HG03280 (cell line): ENCODE data around the gene DENND1A.

Experiments used
- ATAC-seq: cut with Tn5 transposase; IDR thresholded peaks from one replicate; pipeline ENCODE4 v1.9.1; 2021; ENCODE audit warnings: mild to moderate bottlenecking, moderate library complexity; ENCODE audit not compliant: unreplicated experiment

The DENND1A gene

DNA sequence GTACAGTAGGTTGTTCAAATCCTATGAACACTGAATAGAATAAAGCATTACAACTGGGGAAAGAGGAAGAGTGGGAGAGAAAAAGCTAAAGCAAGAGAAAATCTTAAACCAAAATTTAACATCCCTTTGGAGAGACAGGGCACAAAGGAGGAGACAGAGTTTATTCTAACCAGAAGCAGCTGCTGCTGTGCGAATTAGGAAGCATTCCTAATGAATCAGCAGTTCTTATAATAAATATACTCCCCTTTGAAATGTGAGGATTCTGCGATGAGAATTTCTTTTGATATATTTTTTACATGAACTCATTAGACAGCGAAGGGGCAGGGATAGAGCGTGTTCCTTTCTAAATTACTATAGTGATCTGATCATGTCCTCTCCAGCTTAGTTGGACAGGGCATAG, 233.4 kb downstream of the DENND1A start:
- ATAC-seq = no peak

DNA sequence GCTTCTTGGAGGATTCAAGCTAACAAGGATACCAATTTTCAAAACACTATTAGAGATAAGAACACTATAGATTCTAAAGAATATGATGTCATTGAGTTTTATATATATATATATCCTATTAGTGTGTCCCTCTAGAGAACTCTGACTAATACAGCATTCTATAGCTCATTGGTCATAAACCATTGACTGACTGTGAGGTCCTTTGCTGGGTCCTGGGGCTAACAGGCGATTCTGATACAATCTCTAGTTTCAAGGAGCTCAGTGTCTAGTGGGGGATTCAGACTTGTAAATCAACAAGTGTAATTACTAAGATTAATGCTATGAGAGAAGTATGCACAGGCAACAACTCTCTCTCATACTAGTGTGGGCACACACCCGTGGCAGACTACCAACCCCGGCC, 234.5 kb downstream of the DENND1A start:
- ATAC-seq = no peak

DNA sequence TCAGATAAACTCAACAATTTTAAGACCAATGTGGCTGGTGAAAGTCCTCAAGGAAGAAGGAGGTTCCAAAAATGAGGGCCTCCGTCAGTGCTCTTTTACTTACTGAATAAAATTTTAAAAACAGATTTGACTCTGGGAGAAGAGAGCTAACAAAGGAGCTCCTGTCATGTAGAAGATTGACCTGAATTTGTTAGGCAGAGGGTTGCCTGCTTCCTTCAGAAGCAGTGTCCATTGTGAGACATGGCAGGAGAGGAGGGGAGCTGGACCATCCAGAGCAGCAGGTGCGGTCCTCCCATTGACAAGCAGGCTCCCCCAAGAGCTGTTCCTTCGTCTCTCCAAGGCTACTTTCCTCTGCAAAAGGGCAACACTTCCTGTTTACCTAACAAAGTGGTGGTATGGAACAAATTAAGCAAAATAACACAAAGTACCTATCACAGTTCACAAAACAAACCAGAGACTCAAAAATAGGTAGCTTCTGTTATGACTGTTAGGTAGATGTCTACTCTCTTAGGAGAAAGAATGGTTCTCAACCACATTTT, 238.1 kb downstream of the DENND1A start:
- no peak for ATAC-seq

DNA sequence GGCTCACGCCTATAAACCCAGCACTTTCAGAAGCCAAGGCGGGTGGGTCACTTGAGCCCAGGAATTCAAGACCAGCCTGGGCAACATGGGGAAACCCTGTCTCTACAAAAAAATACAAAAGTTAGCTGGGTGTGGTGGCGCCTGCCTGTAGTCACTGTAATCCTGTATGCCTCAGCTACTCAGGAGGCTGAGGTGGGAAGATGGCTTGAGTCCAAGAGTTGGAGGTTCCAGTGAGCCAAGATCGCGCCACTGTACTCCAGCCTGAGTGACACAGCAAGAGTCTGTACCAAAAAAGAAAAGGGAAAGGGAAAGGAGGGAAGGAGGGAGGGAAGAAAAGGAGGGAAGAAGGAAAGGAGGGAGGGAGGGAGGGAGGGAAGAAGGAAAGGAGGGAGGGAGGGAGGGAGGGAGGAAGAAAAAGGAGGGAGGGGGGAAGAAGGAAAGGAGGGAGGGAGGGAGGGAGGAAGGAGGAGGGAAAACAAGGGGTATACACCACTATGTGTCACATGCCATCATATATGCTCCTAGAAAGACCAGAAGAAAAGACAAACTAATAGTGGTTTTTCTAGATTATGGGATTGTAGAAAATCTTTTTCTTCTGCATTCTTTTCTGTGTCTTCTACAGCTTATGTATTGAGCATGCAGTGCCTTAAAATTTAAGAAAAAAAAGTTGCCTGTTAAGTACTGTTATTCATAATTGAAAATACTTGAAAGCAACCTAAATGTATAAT, 240.1 kb downstream of the DENND1A start:
- no peak for ATAC-seq

DNA sequence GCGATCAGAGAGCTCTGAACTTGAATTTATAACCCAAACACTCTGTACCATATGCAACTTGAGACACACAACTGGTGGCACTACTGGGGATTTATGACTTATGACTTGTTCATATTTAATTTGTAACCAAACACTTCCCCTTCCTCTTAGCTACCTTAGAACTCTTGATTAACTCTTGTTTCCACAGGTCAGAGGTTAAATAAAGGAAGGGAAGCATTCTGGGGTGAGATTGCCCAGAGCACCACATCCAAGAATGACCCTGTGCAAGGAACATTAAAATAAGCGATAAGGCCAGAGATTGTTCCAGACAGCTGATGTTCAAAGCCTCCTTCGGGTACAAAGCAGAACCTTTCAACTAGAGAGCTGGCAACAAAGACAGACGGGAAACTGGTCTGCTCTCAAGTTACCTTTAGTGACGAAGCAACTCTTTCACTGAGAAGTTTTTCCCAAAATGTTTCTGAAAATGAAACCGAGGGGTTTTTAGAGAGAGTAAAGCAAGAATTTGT, 242.6 kb downstream of the DENND1A start:
- ATAC-seq = no peak

DNA sequence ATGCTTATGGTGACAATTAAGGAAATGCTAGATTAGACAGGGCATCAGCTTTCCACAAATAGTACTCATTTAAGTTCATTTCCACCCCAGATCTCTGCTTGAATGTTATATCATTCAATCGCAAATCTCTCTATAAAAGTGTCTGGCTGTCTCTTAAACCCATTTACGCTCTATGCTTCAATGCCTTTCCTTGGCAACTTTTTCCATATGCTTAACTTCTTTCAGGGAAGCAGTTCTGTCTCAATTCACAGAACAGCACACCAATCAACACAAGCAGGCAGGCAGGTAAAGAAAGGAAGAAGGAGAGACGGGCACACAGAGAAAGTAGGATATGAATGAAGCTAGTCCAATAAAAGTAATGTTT, 243.1 kb downstream of the DENND1A start:
- ATAC-seq = no peak

DNA sequence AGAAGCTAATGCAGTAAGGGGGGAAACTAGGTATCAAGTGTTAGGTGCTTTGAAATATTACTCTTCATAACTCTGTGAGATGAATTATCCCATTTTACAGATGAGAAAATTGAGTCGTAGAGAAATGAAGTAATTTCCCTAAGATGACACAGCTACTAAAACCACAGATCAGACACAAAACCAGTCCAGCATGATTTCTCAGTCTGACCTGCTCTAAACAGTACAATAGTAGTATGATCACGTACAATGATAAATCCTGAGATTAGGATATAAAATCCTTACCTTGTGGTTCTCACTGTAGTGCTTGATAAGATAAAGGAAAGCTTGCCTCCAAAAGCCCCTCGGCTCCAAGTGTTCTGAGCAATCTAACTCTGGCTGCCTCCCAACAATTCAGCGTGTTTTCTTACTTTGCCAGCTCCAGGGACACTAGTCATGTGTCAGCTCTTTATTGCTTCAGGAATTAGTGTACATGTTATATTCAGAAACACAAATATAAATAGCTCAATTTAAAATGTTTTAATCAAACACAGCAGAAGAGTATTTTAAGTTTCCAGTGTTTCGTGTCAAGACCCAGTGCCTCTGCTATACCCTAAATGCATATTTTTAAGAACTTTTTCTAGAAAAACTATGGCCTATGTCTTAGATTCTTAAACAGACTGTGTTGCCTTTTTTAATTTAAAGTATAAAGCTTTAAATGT, 243.6 kb downstream of the DENND1A start:
- ATAC-seq = no peak

DNA sequence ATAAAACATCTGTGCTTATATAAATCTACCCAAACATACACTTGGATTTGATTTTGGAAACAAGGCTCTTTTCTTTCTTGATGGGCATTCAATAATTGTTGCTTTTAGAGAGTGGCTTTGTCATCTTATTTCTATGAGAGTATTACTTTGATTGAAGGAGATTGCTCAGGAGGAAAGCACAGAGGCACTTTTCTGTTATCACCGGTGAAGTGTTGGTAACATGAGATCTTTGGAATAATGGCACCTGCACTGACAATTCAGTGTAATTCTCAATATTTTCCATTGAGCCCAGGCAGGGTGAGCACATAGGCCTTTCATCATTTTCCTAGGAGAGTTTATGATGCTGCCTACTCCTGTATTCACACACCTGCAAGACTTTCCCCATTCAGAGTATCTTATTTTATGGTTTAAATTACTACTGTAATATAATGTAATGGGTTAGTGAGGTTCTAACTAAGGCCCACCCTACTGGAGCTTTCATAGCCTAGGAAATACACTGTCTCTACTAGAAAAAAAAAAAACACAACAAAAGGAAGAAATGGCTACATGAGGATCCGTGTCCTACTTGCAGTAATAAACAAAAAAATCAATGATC, 244.3 kb downstream of the DENND1A start:
- no peak for ATAC-seq

DNA sequence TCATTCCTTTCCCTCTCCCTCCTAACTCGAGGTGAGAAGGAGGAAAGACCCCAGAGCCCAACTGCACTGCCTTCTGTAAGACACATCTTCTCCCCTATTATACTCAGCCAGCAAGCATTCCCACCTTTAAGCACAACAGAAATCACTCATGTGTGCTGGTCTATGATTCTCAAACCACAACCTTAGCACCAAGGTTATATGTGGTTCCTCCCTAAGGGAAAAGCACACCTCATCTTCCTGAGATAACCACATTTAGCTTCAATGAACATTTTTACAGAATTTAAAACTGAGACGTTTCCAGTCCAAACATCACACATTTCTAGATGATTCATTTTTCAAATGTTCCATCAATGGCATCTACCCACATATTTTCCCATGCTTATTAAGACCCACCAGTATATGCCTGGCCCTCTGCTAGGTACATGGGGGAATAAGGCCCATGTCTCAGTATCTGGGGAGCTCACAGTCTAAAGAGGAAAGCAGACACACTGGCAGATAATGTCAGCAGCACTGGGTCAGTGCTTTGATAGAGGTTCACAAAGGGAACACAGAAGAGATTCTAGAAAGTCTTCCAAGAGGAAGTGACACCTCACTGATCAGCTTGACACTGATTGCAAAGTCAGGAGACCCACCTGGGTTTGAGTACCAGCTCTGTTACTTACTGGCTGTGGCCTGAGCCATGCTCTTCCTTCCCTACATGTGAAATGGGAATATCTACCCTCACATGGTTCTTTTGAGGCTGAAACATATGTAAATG, 245.4 kb downstream of the DENND1A start:
- no peak for ATAC-seq

DNA sequence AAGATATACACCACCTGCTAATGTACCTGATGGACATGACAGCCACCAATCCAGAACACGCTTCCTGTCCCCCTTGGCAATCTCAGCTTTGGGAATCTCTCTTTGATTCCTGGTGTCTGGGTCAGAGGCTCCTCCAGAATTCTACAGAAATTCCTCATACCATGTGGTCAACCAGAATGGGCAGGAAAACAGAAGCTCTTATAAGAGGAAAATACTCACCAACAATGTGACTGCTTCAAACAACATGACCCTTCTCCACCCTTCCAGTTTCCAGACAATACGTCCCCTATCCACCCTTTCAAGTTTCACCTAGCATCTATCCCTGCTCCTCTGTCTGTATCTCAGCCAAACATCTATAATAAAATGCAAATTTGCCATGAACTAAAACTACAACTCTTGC, 247.2 kb downstream of the DENND1A start:
- no peak for ATAC-seq

DNA sequence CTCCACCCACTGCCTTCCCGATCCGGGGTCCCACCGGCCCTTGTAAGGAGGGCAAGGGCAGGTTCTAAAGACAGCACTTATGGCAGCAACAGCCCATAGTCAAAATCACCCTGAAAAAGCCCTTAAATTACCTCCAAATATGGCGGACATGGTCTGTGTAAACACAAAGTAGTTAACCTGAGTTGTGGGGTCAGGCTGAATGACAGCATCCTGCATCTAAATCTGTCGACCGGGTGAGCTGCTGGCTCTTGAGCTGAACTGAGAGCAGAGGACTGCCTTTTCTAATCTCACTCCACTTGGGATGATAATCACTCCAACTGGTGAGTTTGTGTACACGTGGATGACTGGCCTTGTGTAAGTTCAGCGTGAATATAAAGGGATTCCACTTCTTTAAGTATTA, 249.6 kb downstream of the DENND1A start:
- ATAC-seq = no peak

DNA sequence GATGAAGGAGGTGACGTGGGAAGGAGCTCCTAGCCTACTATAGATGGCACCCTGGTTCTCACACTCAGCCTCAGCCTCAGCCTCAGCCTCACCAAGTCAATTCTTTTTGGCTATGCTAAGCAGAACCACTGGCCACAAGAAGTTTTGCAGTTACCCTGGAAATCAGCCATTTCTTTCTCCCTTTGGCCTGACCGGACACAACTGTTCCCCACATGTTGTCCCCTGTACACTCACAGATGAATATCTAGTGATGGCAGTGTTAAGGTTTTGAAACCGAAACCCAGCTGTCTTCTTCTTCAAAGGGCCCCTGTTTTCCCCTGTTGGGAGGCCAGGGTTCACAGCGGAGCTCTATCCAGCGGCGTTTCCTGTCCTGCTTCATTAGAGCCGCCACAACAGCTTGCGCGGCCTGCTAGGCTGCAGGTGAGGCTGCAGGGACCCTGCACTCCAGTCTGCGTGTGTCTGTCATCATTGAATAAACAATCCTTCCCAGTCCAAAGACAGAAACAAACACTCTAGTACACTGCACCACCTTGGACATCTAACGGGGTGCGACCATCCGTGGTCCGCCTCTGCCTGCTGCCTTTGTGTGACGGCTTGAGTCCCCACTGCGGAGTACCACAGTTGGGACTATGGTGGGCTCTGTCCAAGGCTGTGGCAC, 250.5 kb downstream of the DENND1A start:
- peak; percentile 90 for ATAC-seq

DNA sequence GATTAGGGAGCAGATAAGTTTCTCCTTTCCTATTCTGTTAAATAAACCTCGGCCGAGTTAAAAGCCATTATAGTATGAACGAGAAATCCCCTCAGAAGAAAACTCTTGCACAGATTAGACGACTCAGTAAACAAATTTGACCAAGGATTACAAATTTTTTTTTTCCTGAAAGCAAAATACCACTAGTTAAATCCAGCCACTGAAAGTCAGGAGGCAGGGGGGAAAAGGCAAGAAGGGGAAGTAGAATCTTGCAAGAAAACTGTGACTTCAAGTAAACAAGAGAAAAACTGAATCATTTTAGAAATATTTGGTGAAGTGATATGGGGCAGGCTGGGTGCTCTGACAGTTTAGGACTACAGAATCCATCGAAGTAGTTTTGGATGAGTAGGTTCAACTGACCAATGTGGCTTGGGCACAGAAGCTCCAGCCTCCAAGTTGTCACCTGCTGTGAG, 251.0 kb downstream of the DENND1A start:
- no peak for ATAC-seq

DNA sequence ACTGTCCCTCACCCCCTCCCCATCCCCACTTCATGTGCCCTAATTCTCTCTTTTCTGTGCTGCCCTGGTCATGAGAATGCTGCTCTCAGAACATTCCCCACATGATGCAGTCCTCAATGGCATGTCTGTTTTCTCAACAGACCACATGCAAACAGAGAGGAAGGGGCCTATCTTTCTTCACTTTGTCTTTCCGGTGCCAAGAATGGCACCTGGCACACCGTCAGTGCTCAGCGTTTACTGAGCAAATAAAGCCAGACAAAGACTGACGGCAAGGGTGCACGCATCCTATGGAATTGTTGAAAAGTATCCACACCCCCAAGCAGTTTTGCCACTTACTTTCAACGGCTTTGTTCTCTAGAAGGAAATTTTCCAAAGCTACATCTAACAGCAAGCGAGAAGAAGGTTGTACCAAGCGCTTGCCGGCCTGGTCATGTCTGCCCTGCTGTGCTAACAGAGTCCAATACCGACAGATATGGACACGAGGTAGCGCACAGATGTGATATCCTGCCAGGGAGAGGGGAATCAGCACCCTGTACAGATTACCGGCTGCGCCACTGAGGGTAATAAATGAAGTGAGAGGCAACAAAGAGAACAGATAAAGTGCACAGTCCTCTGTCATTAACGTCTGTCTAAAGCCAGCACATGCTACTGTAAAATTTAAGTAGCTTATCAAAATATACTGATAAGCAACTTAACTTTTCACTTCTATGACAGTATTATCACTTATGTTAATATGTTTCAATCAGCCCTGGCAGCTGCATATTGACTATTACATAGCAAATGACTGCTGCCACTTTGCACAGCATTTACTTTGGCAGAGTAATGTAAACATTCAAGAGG, 251.7 kb downstream of the DENND1A start:
- no peak for ATAC-seq

DNA sequence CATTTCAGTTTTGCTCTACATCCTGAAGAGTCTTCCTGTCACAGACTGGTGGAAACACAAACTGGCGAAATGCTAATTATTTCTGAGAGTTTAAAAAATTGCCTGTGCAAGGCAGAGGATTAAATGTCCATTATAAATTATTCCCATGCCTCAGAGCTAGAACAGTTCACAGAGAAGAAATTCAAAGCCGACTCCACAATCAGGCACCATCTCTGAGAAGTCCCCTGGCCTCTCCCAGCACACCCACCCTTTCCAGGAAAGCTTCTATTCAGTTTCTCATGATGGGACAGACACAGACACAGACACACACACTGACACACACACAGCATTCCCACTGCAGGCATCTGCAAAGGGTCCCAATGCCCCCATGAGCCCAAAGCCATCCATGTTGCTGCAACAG, 253.1 kb downstream of the DENND1A start:
- no peak for ATAC-seq

DNA sequence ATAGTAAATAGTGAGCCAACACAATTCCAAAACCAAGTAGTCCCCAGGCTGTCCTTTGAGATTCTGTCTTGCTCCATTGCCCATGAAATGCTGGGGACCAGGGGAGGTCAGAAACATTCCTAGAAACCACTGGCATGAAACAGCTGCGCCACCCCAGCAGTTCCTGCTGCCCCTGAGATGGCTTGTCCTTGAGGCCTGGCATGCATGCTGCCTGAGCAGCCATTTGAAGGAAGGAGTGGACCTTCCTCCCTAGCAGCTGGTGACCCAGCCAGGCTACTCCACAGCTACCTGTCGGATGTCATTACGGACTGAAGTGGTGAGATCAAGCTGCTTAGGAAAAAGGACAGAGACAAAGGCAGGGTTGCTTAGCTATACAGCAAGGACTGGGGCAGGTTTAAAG, 260.6 kb downstream of the DENND1A start:
- ATAC-seq = no peak

DNA sequence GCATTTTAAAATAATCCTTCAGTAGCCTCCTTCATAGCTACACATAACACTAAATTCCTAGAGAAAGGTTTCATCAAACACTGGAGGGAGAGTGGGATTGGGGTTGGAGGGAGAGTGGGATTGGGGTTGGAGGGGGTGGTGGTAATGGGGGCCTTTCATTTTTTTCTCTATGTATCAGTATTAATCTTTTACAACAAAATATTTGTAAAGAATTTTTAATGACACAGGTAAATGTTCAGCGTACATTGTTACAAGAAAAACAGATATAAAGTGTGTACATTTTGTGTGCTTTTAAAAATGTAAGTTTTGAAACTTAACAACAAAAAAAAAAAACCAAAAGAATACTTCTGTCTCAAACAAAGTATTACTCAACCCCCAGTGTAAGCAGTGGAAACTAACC, 266.4 kb downstream of the DENND1A start:
- ATAC-seq = no peak

DNA sequence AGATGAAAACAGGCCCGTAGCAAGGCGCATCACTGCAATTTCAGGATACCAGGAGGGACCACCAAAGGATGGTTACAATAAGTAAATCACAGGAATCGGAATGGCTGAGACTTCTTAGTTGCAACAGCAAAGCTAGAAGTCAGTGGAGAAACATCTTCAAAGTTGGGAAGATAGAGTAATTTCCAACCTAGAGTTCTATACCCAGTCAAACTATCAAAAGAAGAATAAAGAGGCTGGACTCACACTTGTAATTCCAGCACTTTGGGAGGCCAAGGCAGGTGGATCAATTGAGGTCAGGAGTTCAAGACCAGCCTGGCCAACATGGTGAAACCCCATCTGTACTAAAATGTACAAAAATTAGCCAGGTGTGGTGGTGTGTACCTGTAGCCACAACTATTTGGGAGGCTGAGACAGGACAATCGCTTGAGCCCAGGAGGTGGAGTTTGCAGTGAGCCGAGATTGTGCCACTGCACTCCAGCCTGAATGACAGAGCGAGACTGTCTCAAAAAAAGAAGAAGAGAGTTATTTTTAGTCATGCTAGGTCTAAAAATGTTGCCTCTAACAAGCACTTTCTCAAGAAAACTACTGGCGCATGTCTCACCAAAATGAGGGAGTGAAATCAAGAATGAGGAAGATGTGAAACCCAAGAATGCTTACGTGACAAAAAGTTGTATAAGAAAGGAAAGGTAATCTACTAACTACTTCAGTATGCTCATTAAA, 267.7 kb downstream of the DENND1A start:
- no peak for ATAC-seq
